HG02759 (cell line): ENCODE measurements around the gene DUSP19.

Experiments used
- ATAC-seq: cut with Tn5 transposase; IDR thresholded peaks from one replicate; pipeline ENCODE4 v1.9.1; 2021; ENCODE audit warnings: mild to moderate bottlenecking, moderate library complexity; ENCODE audit not compliant: unreplicated experiment

The DUSP19 gene

GRCh38 chr2:183063083-183063482 is 15.5 kb upstream of the DUSP19 start:
- peak; percentile 84 for ATAC-seq

GRCh38 chr2:183068561-183068960 is 10.0 kb upstream of the DUSP19 start:
- ATAC-seq: no peak

- ATAC-seq: no peak
Observed at GRCh38 chr2:183069174-183069573, 9.4 kb upstream of the DUSP19 start.

GRCh38 chr2:183070942-183071844 is 7.4 kb upstream of the DUSP19 start:
- no peak for ATAC-seq

- ATAC-seq: no peak
Observed at GRCh38 chr2:183072177-183072576, 6.4 kb upstream of the DUSP19 start.

GRCh38 chr2:183078163-183078463 is 434 bp upstream of the DUSP19 start:
- ATAC-seq: no peak

GRCh38 chr2:183079139-183079775 is 710 bp downstream of the DUSP19 start:
- peak; percentile 17 for ATAC-seq

- ATAC-seq: no peak
Observed at GRCh38 chr2:183081911-183082310, 3.4 kb downstream of the DUSP19 start.

GRCh38 chr2:183088061-183088460 is 9.5 kb downstream of the DUSP19 start:
- no peak for ATAC-seq

- peak; percentile 44 for ATAC-seq
Observed at GRCh38 chr2:183089192-183089851, 10.8 kb downstream of the DUSP19 start.

GRCh38 chr2:183091318-183091953 is 12.9 kb downstream of the DUSP19 start:
- no peak for ATAC-seq

GRCh38 chr2:183091954-183092345 is 13.4 kb downstream of the DUSP19 start:
- no peak for ATAC-seq

- ATAC-seq: peak; percentile 88
Observed at GRCh38 chr2:183093857-183094657, 15.5 kb downstream of the DUSP19 start.

GRCh38 chr2:183105402-183106134 is 27.0 kb downstream of the DUSP19 start:
- ATAC-seq: no peak

- no peak for ATAC-seq
Observed at GRCh38 chr2:183112577-183112976, 34.0 kb downstream of the DUSP19 start.

- no peak for ATAC-seq
Observed at GRCh38 chr2:183113630-183114029, 35.1 kb downstream of the DUSP19 start.

GRCh38 chr2:183117226-183117625 is 38.7 kb downstream of the DUSP19 start:
- no peak for ATAC-seq

- ATAC-seq: no peak
Observed at GRCh38 chr2:183123117-183123958, 44.8 kb downstream of the DUSP19 start.

GRCh38 chr2:183123959-183124221 is 45.3 kb downstream of the DUSP19 start:
- ATAC-seq: peak; percentile 39
